Ovary (tissue), 3 donors: Measurements from ENCODE around the gene BBX.

Experiments used
- CTCF ChIP-seq, 3 donors: fragments of 450-650 bp in 2 of 3; fragments of 200-600 bp in 1 of 3; IDR thresholded peaks; one replicate each; pipeline versions ENCODE4 v1.5.1 to v1.8.0; 2016 to 2022; ENCODE audit warnings: antibody characterized with exemption in 3 of 3, mild to moderate bottlenecking in 1 of 3
- EP300 ChIP-seq: sonication (generic); formaldehyde crosslinking; IDR thresholded peaks from one replicate; pipeline ENCODE4 v1.6.1; 2017; ENCODE audit warnings: antibody characterized with exemption
- POLR2A ChIP-seq: fragments of 450-650 bp; IDR thresholded peaks from one replicate; pipeline ENCODE4 v1.6.1; 2017; ENCODE audit warnings: antibody characterized with exemption, mild to moderate bottlenecking, moderate library complexity
- donor health status: DM: no; HTN: no; CAD: no.

- TF ChIP-seq CTCF (IDR thresholded peaks at IDR 0.05) (no peak), POLR2A (no peak), EP300 (no peak)
Observed at GRCh38 chr3:107578091-107578490, 55.3 kb downstream of the BBX start.
